Right lung (tissue), 5 donors: ENCODE results near the gene SUN1. TPM values are rescaled to one million over a fixed set of nuclear protein-coding genes. Genes with fewer than 3 reads are reported as not detected.
"Not testable (repeated sequence)": the region's sequence is repeated elsewhere in the genome, so short reads cannot be mapped to it uniquely, and the experiment has no call there.

Source experiments
- DNase-seq, 2 donors: peaks; one replicate each; pipeline ENCODE4 v3.0.0-alpha.2; 2013
- polyA plus RNA-seq, 5 donors: library from polyadenylated mRNA; unstranded; fragments of 120-200 nt; gene quantifications; one replicate each; pipeline versions ENCODE4 v1.2.1 to v1.2.3, GENCODE V29; 2013; ENCODE audit warnings: inconsistent platforms in 1 of 5, low replicate concordance in 1 of 5; ENCODE audit not compliant: insufficient read length in 5 of 5, insufficient read depth in 1 of 5

SUN1 gene
- polyA plus RNA-seq, 5 donors = 127 to 183 (median 156) TPM

DNA sequence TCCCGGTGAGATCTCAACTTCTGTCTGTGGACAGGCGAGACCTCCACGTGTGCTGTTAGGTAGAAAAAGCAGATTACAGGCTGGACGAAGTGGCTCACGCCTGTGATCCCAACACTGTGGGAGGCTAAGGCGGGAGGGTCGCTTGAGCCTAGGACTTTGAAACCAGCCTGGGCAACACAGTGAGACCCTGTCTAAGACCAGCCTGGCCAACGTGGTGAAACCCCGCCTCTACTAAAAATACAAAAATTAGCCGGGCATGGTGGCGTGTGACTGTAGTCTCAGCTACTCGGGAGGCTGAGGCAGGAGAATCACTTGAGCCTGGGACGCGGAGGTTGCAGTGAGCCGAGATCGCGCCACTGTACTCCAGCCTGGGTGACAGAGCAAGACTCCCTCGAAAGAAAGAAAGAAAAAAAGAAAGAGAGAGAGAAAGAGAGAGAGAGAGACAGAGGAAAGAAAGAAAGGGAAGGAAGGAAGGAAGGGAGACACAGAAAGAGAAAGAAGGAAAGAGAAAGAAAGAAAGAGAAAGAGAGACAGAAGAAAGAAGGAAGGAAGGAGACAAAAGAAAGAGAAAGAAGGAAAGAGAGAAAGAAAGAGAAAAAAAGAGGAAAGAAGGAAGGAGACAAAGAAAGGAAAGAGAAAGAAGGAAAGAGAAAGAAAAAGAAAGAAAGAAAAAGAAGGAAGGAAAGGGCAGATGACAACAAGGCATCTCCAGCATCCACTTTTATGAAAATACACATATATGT lies 29.6 kb upstream of the SUN1 start:
- DNase-seq = no peak

DNA sequence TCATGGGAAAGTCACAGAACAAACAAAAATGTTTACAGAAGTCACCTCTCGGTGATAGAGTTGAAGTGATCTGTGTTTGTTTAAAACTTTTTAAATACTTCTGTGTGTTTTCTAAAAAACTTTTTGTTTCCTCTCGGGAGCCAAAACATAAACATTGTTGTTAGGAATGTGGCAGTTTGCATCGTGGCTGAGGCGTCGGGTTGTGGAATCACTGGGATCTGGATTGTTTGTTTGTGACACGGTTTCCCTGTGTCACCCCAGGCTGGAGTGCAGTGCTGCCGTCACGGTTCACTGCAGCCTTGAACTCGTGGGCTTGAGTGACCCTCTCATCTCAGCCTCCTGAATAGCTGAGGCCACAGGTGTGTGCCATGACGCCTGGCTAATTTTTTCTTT lies 29.0 kb upstream of the SUN1 start:
- peak in 1 of 2 donors; percentile 28 for DNase-seq

DNA sequence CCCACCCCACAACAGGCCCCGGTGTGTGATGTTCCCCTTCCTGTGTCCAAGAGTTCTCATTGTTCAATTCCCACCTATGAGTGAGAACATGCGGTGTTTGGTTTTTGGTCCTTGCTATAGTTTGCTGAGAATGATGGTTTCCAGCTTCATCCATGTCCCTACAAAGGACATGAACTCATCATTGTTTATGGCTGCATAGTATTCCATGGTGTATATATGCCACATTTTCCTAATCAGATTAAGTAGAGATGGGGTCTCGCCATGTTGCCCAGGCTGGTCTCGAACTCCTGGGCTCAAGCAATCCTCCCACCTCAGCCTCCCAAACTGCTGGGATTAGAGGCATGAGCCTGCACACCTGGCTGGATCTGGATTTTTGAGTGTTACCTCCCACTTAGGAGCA lies 28.5 kb upstream of the SUN1 start:
- DNase-seq = not testable (repeated sequence)

DNA sequence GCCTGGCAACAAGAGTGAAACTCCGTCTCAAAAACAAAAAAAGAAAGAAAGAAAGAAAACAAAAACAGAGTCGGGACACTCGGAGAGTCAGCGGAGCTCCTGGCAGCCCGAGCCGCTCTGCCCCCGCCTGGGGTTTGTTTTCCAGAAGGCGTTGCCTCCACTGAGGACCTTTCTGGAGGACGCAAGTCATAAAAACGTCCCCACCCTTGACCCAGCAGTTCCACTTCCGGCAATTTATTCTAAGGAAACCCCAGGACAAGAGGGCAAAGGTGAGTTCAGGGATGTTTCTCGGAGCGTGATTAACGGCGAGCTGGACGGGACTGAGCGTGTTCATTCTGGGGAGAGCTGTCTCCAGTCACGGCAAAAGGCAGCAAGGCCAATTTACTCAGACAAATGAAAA lies 27.0 kb upstream of the SUN1 start:
- no peak for DNase-seq

DNA sequence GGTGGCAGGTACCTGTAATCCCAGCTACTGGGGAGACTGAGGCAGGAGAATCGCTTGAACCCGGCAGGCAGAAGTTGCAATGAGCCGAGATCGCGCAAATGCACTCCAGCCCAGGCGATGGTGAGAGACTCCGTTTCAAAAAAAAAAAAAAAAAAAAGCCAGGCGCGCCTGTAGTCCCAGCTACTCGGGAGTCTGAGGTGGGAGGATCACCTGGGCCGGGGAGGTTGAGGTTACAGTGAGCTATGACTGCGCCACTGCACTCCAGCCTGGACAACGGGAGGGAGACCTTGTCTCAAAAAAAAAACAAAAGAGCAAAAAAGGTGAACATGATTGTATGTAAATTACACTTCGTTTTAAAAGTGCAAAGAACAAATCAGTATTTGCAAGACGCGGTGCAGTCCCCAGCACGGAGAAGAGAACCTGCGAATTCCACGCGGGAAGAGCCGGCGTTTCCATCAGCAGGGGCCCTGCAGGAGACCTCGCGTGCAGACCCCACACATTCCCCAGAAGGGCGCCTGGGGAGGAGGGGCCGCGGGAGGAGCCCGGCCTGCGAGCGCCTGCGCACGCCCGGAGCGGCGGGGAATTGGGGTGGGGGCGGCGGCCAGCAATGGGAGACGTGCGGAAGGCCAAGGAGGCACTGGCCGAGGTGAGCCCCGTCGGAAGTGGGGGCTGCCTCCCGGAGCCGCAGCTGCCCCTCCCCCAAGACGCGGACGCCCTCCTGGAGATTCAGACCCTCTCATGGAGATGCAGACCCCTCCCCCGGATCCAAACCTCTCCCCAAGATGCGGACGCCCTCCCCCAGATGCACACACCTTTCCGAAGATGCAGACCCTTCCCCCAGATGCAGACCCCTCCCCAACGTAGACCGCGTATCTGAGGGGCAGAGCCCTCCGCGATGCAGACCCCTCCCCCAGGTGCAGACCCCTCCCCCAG lies 16.7 kb upstream of the SUN1 start:
- no peak for DNase-seq

DNA sequence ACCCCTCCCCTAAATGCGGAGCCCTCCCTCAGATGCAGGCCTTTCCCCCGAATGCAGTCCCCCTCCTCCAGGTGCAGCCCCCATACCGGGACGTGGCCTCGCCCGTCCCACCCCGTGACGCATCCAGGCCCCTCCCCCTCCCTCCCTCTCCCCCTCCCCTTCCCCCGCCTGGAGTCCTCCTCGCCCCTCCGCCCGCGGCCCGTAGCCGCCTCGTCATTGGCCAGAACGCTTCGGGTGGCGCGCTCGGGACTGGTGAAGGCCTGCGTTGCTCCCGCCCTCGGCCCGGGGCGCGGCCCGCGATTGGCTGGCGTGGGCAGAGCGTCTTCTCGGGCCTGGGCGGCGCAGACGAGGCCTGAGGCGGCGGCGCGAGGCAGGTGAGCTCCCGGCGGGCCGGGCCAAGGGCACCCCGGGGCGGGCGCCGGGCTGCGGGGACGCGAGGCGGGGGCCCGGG lies 16.0 kb upstream of the SUN1 start:
- peak; percentile 96 to 97 for DNase-seq

DNA sequence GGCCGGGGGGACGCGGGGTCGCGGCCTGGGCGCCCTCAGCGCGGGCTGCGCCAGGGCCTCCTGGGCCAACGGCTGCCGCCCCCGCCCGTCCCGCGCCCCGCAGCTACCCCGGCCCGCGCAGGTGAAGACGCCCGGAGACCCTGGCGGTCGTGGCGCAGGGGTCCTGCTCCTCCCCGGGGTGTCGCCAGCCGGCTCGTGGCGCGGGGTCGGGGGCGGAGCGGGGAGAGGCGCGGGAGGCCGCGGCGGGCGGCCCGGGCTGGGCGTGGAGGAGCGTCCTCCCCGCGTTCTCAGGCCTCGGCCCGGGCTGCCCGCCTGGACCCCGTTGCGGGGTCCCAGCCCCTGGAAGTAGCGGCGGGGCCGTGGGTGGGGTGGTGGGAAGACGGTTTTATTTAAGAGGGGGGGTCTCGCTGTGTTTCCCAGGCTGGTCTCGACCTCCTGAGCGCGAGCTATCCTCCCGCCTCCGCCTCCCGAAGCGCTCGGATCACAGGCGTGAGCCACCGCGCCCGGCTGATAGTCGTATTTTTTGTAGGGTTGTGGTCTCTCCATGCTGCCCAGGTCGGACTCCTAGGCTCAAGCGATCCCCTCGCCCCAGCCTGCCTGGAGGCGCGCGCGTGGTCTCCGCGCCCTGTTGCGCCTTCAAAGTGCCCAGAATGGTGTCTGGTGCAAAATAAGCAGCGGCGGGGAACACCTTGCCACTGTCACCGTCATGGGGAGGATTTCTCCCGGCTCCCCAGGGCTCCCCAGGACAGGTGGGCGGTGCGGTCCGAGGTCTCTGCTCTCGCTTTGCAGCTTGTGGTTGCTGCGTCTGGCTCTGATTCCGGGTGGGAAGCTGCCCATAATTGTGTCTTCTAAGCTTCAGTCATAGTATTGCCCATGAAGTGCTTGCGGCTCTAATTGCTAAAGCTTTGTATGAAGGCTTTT lies 15.3 kb upstream of the SUN1 start:
- DNase-seq = no peak

DNA sequence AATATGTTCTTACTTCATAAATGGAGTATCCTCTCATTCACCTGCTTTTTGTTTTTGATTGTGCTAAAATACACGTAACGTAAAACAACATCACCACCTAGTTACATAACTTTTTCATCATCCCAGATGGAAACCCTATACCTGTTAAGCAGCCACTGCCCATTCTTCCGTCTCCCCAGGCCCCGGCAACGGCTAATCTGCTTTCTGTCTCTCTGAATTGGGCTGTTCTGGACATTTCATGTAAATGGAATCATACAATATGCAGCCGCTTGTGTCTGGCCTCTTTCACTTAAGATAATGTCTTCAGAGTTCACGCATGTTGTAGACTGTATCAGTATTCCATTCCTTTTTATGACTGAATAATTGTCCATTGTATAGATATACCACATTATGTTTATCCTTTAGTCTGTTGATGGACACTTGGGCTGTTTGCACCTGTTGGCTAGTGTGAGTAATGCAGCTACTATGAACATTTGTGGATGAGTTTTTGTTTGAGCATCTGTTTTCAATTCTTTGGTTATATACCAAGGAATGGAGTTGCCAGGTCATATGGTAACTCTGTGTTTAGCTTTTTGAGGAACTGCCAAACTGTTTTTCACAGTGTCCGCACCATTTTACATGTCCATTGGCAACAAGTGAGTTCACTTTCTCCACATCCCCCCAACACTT lies 14.1 kb upstream of the SUN1 start:
- no peak for DNase-seq

DNA sequence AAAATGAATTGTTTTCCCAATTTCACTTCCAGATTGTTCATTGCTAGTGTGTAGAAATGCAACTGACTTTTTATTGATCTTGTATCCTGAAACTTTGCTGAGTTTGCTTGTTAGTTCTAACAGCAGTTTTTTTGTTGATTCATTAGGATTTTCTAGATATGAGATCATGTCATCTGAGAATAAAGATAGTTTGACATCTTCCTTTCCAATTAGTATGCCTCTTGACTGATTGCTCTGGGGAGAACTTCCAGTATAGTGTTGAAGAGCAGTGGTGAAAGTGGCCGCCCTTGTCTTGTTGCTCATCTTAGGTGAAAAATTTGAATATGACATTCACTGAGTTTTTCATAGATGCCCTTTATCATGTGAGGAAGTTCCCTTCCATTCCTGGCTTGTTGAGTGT lies 11.9 kb upstream of the SUN1 start:
- DNase-seq = no peak

DNA sequence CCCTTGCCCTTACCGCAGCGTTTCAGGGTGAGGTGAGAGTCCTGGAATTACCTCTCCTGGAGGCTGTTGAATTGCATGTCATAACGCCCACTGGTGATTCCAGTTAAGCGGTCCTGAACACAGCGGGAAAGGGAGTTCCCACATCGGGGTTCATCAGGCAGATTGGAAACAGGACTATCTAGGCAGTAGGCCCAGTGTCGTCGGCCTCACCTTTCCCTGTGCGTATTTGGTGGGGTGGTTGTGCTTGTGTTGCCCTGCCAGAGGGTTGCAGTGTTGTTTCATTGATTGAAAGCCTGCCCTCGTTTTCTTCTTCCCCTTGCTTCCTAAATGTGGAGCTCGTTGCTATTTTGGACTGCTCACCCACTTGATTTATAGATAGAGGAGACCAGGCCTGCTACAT lies 10.6 kb upstream of the SUN1 start:
- DNase-seq = no peak

DNA sequence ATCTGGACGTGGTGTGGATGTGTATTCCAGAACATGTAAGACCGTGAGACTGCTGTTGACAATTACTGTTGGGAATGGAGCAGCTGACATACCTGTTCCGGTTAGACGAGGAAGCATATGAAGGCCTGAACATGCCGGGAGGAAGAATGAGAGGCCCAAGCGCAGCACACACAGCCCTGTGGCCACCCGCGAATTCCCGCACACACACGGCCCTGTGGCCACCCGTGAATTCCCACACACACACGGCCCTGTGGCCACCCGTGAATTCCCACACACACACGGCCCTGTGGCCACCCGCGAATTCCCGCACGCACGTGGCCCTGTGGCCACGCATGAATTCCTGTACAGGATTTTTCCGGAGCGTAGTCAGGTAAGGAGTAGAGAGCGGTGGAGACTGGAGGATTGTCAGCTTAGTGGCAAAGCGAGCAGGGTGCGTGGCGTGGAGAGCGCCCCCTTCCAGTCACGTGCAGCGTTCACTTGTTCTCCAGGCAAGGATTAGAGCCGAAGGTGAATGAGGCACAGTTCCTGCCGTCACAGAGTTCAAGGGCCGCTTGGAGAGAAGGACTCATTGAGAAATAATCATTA lies 9.5 kb upstream of the SUN1 start:
- no peak for DNase-seq

DNA sequence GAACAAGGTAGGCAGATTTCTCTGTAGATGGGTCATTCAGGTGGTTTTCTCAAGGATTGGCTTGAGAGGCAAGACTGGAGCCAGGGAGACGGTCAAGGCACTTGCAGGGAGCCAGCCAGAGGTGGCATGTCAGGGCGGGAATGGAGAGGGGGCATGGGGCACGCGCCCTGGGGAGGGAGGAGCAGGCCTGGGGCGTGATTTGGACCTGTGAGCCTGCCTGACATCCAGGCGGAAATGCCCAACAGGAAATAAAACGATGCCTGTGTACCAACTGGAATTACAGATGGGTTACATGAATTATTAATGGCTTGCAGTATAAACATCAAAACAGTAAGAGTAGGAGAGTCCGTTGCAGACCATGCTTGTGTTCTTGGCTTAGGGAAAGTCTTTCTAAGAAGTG lies 8.6 kb upstream of the SUN1 start:
- DNase-seq = no peak

DNA sequence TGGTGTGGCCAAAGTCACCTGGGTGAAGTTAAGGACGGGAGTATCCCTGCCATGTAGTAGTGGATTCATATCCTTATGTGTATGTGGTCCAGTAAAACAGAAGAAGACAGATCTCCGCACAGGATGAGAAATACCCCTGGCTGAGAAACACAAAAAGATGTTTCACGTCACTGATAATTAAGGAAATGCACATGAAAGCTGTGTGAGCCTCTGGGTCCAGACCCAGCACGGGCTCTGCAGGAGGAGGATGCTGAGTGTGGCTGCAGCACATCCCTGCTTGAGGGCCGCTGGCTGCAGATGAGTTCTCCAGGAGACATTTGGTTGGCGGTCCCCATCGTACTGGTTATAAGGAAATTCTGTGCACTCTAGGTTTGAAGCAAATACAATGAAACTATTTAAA lies 8.2 kb upstream of the SUN1 start:
- DNase-seq = no peak

DNA sequence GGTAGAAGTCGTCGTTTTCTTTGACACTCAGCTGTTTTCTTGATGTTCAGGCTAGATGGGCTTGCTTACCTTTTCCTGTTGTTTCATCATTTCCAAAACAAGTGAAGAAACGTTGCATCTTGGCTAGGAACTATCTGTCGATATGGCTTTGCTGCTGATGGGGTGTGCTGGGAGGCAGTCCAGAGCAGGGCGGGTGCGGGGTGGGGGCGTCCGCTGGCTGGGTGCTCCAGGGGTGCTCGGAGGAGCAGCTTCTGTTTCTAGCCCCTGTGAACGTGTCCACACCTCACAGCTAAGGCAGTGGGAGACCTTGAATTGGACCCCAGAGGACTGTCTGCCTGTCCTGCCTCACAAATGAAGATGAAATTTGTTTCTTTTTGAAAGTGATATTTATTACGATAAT lies 7.6 kb upstream of the SUN1 start:
- no peak for DNase-seq

DNA sequence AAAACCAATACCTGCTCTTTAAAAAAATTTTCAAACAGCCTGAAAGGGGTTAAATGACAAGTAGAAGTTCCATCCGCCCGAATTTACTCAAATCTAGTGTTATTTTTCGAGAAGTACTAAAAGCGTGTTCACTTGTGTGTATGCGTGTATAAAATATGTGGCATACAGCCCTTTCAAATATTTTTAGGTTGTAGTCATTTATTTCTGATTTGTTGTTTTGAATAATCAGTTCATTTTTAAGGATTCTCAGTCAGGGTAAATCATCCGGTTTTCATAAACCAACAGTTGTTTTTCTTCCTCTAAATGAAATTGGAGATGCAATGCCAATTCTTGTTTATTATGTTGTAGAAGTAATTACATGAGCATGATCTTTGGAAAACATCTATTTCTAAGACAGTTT lies 6.9 kb upstream of the SUN1 start:
- DNase-seq = no peak

DNA sequence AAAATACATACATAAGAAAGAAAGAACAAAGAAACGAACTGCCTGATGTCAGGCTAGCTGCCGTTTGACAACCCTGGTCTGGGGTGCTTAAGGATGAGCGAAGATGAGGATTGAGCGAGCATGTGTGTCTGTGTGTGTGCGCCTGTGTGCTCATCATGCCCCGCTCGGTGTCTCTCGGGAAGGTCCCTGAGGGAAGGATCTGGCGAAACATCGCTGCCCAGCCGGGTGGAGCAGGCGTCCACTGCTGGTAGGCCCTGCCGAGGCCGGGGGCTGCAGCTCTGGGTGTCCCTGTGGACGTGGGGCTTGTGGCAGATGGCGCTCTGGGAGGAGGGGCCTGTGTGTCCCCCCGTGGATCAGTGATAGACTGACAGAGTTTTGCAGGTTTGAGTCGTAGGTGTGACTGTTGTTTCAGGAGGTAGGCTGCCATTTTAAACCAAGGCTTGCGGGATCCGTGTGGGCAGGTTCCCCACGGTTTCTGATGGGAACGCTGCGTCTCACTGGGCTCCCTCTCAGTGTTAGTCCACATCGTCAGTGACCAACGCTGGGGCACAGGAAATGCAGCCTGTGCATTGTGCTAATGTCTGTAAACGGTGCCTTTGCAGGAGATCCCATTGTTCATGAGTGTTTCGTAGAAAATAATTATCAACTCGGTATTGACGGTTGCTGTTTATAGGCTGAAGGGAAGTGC lies 5.9 kb upstream of the SUN1 start:
- DNase-seq = no peak

DNA sequence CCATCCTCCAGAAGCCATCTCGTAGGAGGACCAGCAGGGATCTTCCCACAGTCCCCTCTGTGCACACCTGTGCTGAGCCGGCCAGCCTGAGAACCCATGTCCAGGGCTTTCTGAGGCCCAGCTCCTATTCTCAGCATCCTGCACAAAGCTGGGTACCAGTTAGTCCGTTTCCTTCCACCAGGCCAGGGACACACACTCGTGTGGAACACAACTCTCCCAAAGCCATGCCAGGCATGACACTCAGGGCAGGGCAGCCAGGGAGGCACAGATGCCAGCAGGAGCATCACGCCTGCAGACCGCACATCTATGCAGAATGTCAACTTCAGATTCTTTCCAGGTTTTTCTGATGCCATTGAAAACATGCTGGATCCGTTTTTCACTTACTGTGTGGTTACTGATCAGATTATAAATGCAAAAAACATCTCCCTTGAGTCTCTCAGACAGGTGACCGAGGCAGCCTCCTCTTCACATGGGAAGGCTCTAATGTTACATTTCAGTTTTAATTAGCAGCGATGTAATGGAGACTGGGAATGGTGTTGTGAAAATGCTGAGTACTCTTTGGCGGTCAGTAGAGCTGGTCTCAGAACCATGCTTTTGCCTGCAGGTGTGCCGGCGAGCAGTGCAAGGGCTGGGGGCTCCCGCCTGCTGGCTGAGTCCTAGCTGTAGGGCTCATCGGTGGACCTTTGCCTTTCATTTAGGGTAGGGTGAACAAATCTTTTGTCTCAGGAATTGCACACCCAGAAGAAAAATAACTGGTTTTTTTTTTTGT lies 3.3 kb upstream of the SUN1 start:
- DNase-seq = no peak

DNA sequence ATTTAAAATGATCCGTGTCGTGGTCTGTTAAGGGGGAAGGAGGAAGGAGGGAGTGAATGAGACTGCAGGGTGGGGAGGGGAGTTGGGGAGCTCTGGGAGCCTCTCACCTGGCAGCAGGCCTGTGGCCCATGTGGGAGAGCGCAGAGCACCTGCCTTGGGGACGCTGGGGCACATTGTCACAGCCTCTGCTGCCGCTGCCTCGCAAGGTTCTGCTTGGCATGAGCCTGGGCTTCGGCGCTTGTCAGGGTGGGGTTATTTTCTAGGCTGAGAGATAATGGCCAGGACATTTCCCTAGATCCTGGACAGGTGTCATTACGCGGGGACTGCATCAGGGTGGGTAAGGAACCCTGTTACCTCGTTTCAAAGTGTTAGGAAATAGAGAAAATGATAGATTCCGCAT lies 2.2 kb upstream of the SUN1 start:
- DNase-seq = no peak

DNA sequence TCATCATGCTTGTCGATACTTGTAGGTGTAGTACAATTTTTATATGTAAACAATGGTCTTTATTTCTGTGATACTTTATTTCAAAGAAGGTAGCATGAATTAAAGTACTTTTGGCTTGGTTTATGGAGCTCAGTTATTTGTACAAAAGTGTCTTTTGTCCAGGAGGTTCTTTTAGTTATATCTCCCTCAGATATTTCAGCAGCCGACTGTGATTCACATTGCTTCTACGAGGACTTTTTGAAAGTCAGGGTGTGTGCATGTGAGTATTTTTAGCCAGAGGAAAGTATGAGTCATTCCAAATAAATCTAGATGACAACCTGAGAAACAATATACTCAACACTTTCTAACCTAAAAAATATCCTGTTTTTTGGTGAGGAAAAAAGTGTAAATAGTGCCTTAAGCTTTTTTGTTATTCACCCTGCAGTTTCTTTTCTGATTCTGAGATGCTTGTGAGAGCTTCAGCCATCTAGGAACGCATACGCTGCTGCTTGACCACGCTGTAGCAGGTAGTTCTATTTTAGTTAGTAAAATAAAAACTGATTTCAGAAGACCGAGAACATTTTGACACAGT lies 595 bp upstream of the SUN1 start:
- no peak for DNase-seq
